HG03378 (cell line): ENCODE results near the gene HEMK1.

Source experiments
- ATAC-seq: cut with Tn5 transposase; IDR thresholded peaks from one replicate; pipeline ENCODE4 v1.9.1; 2021; ENCODE audit warnings: mild to moderate bottlenecking, moderate library complexity; ENCODE audit not compliant: unreplicated experiment

The HEMK1 gene

DNA sequence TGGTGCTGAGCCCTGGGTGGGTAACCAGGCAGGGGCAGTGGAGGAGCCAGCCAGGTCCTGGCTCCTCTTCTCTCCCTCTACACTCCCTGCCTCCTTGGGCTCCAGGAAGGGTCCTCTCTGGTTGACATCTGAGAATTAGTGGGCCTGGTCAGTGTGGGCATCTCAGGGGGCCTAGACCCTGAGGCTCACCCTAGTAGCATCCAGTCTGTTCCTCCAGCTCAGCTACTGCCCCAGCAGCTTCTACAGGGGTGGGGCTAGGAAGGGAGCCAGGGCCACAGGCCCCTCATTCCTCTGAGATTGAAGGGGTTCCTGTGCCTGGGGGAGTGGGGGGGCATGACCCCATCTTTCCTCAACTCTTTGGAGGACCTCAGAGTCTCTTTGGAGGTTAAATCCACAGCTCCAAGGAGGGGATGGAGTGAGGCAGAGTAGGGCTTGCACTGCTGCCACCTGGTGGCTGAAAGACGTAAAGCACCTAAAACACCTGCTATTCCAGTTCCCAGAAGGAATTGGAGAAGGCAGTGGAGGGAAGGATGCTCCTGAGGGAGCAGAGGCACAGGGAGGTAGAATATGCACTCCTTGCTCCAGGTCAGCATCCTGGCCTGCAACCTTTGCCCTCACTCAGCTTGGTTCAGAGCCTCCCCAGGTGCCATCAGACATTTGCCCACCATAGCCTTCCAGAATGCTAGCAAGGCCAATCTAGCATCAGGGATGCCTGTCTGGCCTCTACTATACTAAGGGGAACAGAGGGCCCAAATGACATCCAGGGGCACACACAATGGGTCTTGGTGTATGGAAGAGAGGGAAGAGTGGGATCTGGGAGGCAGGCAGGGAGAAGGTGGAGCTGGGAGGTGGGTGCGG lies 26.9 kb upstream of the HEMK1 start:
- ATAC-seq: no peak

DNA sequence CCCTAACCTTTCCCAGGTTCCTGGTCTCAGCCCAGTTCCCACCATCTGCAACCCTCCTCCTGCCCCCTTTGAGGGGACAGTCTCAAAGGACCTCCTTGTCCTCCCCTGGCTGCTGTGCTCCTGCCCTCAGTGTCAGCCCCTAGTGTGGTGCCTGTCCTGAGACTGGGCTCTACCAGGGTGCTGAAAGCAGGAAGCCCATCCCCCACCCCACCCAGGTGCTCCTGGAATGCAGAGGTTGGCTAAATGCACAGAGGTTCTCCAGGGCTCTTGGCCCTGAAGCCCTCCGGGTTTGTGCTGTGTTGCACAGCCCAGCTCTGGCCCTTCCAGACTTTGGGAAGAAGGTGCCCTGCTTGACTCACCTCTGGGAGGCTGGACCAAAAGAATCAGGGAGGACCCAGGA lies 23.5 kb upstream of the HEMK1 start:
- ATAC-seq: no peak

DNA sequence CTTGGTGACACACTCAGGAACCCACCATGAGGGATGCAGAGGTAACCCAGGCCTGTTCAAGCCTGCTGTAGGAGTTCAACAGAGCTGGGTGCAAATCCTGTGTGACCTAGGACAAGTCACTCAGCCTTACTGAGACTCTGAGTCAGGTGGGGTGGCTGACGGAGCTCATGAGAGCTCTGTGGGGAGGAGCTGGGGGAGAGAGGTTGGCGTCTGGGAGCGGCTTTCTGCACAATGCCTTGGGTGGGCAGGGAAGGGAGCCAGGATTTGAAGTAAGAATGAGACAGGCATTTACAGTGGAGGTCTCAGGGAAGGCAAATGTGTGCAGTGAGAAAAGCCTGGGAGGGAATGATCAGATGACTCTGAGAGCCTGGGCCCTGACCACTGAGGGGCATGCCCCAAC lies 20.1 kb upstream of the HEMK1 start:
- ATAC-seq: no peak

- no peak for ATAC-seq
Observed at GRCh38 chr3:50550079-50550736, 19.1 kb upstream of the HEMK1 start.

GRCh38 chr3:50551054-50551659 lies 18.2 kb upstream of the HEMK1 start:
- no peak for ATAC-seq

DNA sequence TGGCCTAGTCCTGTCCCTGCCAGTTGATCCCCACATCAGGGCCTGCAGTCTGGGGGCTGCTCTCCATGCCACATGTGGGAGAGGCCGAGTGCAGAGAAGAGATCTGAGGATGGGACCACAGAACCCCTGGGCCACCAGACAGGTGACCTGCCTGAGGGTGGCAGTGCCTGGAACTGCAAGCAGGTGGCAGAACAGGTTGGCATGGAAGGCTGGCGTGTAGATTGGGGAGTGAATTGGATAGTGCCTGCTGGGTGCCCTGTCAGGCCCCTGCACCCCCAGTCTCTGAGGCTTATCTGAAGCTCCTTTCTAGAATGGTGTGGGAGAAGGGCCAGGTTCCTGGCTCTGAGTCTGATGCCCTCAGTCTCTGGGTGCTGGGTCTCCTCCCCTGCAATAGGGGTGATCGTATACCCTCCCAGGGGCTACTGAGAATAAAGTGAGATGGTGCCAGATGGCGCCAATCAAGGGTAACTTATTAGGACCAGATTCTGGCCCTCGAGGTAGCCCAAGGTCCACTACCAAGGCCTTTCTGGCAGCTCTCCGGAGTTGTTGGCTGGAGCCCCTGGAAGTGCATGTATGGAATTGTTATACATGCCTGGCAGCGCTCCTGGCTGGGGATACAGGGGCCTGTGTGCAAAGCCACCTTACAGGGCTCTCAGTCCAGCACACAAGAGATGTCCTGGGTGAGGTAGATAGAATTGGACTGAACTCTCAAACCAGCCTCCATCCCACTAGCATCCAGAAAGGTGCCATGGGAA lies 17.5 kb upstream of the HEMK1 start:
- ATAC-seq: no peak

DNA sequence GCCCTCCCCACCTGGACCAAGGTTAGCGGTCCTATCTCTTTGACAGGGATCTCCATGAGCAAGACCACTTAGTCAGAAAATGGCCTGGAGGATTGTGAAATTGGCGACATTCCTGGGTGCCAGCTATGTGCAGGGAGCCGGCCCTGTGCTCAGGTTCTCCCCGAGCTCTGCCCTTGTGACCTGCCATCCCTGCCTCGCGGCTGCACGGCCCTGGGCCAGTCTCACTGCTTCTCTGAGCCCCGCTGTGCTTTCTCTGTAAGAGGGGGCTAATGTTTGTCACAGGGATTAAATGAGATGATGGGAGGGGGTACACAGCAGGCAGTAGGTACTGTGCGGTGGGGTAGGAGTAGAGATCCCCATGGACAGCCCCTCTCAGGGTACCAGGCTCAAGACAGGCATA lies 16.7 kb upstream of the HEMK1 start:
- ATAC-seq: no peak

DNA sequence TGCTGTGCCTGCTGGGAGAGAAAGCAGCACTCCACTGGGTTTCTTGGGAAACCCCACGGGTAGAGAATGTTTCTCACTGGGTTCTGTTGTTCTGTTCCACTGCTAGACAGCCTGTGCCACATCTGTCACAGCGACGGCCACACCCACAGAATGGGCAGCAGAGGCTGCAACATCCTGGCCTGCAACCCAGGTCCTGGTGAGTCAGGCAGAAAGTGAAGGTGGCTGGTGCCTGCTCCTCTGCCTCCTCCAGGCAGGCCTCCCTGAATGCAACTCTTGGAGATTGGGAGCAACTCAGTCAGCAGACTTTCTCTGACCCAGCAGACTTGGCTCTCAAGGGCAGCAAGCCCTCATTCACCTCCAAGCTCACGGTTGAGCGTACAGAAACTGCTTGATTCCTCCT lies 14.8 kb upstream of the HEMK1 start:
- ATAC-seq: no peak

DNA sequence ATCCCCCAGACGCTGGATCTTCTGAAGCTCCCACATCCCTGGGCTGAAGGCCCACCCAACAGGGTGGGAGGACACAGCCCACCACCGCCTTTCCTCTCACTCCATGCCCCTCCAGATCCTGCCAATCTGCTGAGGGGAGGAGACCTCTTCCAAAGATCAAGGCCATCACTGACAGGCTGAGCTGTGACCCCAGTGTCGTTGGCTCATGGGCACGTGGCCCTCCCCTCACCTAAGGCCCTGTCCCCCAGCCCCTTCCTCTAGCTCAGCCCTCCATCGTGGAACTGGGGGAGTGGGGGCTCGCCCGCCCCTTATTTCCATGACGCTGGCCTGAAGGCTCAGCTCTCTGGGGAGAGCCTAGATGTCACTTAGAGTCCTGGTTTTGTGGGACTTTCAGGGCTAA lies 12.2 kb upstream of the HEMK1 start:
- ATAC-seq: no peak

DNA sequence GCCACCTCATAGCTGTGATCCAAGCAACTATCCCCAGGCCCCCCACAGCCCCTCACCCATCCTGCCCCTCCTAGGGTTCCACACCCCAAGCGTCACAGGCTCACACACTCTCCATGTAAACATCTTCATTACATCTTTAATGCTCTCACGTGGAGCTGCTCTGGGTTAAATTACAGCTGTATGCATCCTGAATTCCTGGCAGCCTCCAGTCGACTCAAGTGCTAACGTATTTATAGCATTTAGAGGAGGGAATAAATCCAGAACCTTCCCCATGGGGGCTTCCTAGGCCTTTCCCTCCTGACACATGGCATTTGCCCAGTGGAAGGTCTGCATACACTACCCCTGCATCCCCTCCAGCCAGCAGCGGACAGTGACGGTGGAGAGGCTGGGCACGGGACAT lies 11.4 kb upstream of the HEMK1 start:
- ATAC-seq: no peak

DNA sequence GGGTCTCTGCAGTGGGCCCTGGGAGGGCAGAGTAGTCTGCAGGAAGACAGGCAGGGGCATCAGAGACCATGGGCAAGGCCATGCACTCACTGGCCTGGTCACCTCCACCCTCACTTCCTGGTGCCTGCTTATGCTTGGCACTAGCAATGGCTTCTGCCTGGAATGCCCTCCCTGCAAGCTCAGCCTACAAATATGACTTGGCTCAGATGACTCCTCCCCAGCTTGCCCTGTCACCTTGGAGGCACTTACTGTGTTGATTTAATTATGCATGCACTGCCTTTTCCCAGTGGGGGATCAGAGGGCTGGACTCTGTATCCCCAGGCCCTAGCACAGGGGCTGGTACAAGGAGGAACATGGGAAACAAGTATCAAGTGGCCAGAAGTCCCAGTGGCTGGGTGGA lies 9.6 kb upstream of the HEMK1 start:
- no peak for ATAC-seq

- ATAC-seq: no peak
Observed at GRCh38 chr3:50562861-50563260, 6.5 kb upstream of the HEMK1 start.

GRCh38 chr3:50563867-50564266 lies 5.5 kb upstream of the HEMK1 start:
- ATAC-seq: no peak

- no peak for ATAC-seq
Observed at GRCh38 chr3:50564321-50564720, 5.0 kb upstream of the HEMK1 start.

DNA sequence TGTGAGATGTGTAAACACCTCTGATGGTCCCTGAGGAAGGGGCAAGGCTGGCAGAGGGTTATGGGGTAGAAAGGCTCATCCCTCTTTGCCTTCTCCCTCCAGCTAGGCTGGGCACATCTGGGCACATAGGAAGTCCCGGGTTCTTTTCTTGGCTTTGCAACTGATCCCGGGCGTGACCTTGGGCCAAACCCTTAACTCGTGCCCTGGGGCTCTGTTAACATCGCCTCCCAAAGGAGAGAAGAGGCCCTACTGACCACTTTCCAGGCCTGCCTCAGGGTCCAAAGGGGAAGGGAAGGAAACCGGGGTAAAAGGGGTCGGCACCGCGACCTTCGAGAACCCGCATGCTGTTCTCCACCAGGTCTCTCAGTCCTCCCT lies 2.3 kb upstream of the HEMK1 start:
- no peak for ATAC-seq

DNA sequence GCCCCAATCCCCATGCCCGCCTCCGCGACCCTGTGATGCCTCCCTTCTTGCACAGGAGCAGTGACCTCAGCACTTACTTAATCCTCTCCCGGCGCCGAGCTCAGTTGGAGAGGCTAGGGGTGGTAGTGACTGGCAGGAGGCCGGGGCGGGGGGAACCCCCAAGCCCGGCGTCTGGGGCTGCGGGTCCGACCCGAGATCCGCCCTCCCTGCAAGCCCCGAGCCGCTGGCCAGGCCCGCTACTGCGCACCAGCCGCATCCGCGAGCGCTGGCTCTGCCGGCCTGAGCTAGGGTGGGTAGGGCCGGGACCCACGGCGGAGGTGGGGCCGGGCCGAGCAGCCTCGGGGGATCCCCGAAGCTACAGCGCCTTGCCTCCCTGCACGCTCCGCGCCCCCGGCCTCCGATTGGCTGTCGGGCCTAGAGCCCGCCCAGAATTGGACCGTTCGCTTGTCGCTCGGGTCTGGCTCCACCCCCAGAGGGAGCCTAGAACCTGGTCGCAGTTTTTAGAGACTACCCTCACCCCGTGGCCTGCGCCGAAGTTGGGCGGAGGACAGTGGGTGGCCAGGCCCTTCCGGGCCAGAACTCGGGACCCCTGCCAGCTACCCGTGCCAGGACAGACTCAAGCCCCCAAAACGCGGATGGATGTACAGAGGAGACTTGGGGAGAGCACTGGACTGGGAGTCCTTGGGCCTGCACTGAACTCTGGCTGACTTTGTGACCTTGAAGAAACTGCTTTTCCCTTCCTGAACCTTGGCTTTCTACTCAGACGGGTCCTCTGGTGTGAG lies 1.7 kb upstream of the HEMK1 start, which contains the start of gene C3orf18:
Gene C3orf18, minus strand, starts transcription at position 362 of the 782 bp plus-strand sequence. CDS start 2,048 bp downstream, outside the sequence.
- ATAC-seq: peak; percentile 74

DNA sequence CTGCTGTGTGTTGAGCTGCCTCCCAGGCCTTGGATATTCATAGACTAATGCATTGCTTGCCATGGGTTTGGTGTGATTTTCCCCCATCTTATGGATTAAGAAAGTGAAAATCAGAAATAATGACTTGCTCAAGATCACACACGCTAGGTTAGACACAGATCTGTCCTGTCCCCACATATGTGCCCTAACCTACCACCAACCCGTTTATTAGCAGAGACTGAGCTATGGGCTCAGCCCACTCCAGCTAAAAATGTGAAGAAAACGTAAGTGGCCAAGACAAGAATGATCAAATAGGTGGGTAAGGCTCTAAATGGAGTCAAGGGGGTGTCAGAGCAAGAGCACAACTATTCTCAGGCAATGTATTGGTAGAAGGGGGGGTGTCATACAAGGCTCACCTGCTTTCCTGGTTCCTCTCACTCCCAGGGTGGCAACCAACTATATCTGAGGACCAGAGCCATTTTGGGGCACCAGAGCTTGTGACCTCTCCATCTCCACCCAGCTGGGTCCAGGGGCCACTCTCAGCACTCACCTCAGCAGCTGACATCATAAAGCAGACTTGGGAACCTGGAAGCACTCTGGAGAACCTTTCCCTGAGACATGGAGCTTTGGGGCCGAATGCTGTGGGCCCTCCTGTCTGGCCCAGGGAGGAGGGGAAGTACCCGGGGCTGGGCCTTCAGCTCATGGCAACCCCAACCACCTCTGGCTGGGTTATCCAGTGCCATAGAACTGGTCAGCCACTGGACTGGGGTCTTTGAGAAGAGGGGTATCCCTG lies 1.4 kb downstream of the HEMK1 start:
- ATAC-seq: no peak

DNA sequence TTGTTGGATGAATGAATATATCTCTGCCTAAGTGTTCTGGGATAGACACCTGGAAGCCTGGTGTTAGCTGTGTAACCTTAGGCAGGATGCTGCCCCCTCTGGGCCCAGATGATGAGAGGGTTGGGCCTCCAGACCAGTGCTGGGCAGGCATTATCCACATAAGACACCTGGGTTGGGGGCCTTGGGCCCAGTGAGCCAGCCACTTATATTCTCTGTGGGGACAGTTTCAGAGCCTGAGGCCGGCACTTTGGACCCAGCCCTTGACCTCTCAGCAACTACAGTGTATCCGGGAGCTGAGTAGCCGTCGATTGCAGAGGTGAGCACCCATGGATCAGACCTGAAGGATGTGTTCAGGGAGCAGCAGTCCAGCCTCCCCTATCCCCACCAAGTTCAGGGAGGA lies 2.2 kb downstream of the HEMK1 start:
- no peak for ATAC-seq

- no peak for ATAC-seq
Observed at GRCh38 chr3:50572158-50572557, 2.8 kb downstream of the HEMK1 start.
